HepG2 (cell line): ENCODE results near the gene PRSS27. TPM values are rescaled to one million over a fixed set of nuclear protein-coding genes. Genes with fewer than 3 reads are reported as not detected.
"Not testable (repeated sequence)": the region's sequence is repeated elsewhere in the genome, so short reads cannot be mapped to it uniquely, and the experiment has no call there.

ENCODE experiments used
- ATAC-seq: fragments of 200-7000 bp; cut with Tn5 transposase; 3 replicates; pipeline ENCODE4 v1.9.1; 2020; ENCODE audit warnings: mild to moderate bottlenecking, moderate library complexity
- BruUV-seq: library from RNA; stranded (reverse); fragments of 400-500 nt; replicated peaks from 2 replicates; lab custom pipeline; 2021; lab: Mats Ljungman, UMichigan
- CTCF ChIA-PET: fragments of 300-600 bp; formaldehyde crosslinking; extraction: SDS; loops from one replicate; lab custom pipeline; 2021; ENCODE audit warnings: low total read pairs, inconsistent platforms, low intra/inter-chr PET ratio; lab: Yijun Ruan, JAX
- POLR2A ChIA-PET: fragments of 350-600 bp; sonication (Branson Sonifier 250); formaldehyde crosslinking; loops from one replicate; lab custom pipeline; 2020; ENCODE audit warnings: antibody characterized with exemption, inconsistent platforms; lab: Yijun Ruan, JAX
- DNase-seq: peaks from one replicate; pipeline ENCODE4 v3.0.0-alpha.2; 2015; ENCODE audit warnings: low spot score
- FAIRE-seq: peaks from 3 replicates; lab custom pipeline; 2011; peaks lifted over from hg19 to GRCh38; lab: Jason Lieb, UNC
- H2AFZ ChIP-seq: one replicate; pipeline ENCODE4 v1.6.1; 2011; ENCODE audit warnings: low read length, inconsistent platforms
- H3K27ac ChIP-seq: fragments of 300-600 bp; 3 replicates; pipeline ENCODE4 v1.8.0; 2011; ENCODE audit warnings: mixed run types, mild to moderate bottlenecking, mixed read lengths, low read length, inconsistent platforms; ENCODE audit not compliant: insufficient read depth; ENCODE audit errors: extremely low read length
- H3K27me3 ChIP-seq, 2 experiments: fragments of 200-600 bp in 1 of 2; 2 replicates in 1 of 2; 3 replicates in 1 of 2; pipeline versions ENCODE4 v1.6.0 to v1.8.0; 2011; ENCODE audit warnings: low read length in 2 of 2, mild to moderate bottlenecking in 2 of 2, moderate library complexity in 2 of 2, inconsistent platforms in 1 of 2; ENCODE audit not compliant: insufficient read depth in 2 of 2, control insufficient read depth in 1 of 2
- H3K36me3 ChIP-seq, 2 experiments: fragments of 200-600 bp in 1 of 2; replicated peaks in 1 of 2; 2 replicates in 1 of 2; 3 replicates in 1 of 2; pipeline versions ENCODE4 v1.5.1 to v1.8.0; 2011; ENCODE audit warnings: low read length in 2 of 2, inconsistent platforms in 1 of 2; ENCODE audit not compliant: insufficient read depth in 2 of 2, control insufficient read depth in 1 of 2
- H3K4me1 ChIP-seq: 2 replicates; pipeline ENCODE4 v1.5.1; 2012; ENCODE audit warnings: low read length, inconsistent platforms; ENCODE audit not compliant: insufficient read depth
- H3K4me2 ChIP-seq: 2 replicates; pipeline ENCODE4 v1.6.0; 2011; ENCODE audit warnings: low read depth, low read length, inconsistent platforms
- H3K4me3 ChIP-seq, 3 experiments: fragments of 200-600 bp in 1 of 3; sonication (generic), shearing (Covaris generic) in 1 of 3; replicated peaks in 1 of 3; 2 replicates each; pipeline ENCODE4 v1.5.1; 2011 to 2016; ENCODE audit warnings: low read length in 3 of 3, inconsistent platforms in 2 of 3, low read depth in 2 of 3, mild to moderate bottlenecking in 2 of 3, control low read depth in 1 of 3, mixed read lengths in 1 of 3; ENCODE audit not compliant: insufficient read depth in 1 of 3
- H3K79me2 ChIP-seq: one replicate; pipeline ENCODE4 v1.6.1; 2011; ENCODE audit warnings: low read length, inconsistent platforms; ENCODE audit not compliant: insufficient read depth
- H3K9ac ChIP-seq: 2 replicates; pipeline ENCODE4 v1.6.0; 2011; ENCODE audit warnings: mild to moderate bottlenecking, low read depth, low read length, inconsistent platforms; ENCODE audit not compliant: insufficient read depth
- H3K9me3 ChIP-seq: 2 replicates; pipeline ENCODE4 v1.5.1; 2012; ENCODE audit warnings: mild to moderate bottlenecking, low read length
- H4K20me1 ChIP-seq: 2 replicates; pipeline ENCODE4 v1.6.0; 2011; ENCODE audit warnings: inconsistent platforms, mild to moderate bottlenecking, low read length, moderate library complexity; ENCODE audit not compliant: insufficient read depth
- ATAD3A ChIP-seq: sonication (generic); formaldehyde crosslinking; IDR thresholded peaks from 2 replicates; pipeline ENCODE4 v1.4.0; 2020; ENCODE audit warnings: missing genetic modification reagents
- ETV6 ChIP-seq: sonication (generic); formaldehyde crosslinking; conservative IDR thresholded peaks from 2 replicates; pipeline ENCODE4 v1.4.0; 2020; ENCODE audit warnings: missing genetic modification reagents
- KDM5B ChIP-seq: sonication (generic); formaldehyde crosslinking; IDR thresholded peaks from 2 replicates; pipeline ENCODE4 v1.4.0; 2020; ENCODE audit warnings: missing genetic modification reagents, mild to moderate bottlenecking, borderline replicate concordance
- MIER2 ChIP-seq: IDR thresholded peaks from 2 replicates; pipeline ENCODE4 v1.6.1; 2016; ENCODE audit warnings: missing biosample characterization, missing genetic modification reagents
- RNF2 ChIP-seq: fragments of 450-650 bp; conservative IDR thresholded peaks from 2 replicates; pipeline ENCODE4 v1.6.1; 2016; ENCODE audit warnings: low read depth
- SOX6 ChIP-seq, 2 experiments: fragments of 450-650 bp in 1 of 2; sonication (generic) in 1 of 2; formaldehyde crosslinking in 1 of 2; IDR thresholded peaks; 2 replicates each; pipeline versions ENCODE4 v1.4.0 to v1.6.1; 2017 to 2020; ENCODE audit warnings: antibody characterized with exemption in 1 of 2, mild to moderate bottlenecking in 1 of 2, missing genetic modification reagents in 1 of 2
- TBP ChIP-seq: sonication (generic); formaldehyde crosslinking; IDR thresholded peaks from 2 replicates; pipeline ENCODE4 v1.5.0; 2020; ENCODE audit warnings: missing genetic modification reagents
- TCF7 ChIP-seq: sonication (generic); IDR thresholded peaks from 2 replicates; pipeline ENCODE4 v1.6.1; 2016; ENCODE audit warnings: antibody characterized with exemption, low read depth
- TOPORS ChIP-seq: sonication (generic); formaldehyde crosslinking; IDR thresholded peaks from 2 replicates; pipeline ENCODE4 v1.8.0; 2023; ENCODE audit warnings: mild to moderate bottlenecking, missing genetic modification reagents
- YEATS4 ChIP-seq: sonication (generic); formaldehyde crosslinking; IDR thresholded peaks from 2 replicates; pipeline ENCODE4 v1.4.0; 2020; ENCODE audit warnings: missing genetic modification reagents, borderline replicate concordance
- ZNF101 ChIP-seq: sonication (generic); formaldehyde crosslinking; IDR thresholded peaks from 2 replicates; pipeline ENCODE4 v1.4.0; 2020; ENCODE audit warnings: mild to moderate bottlenecking, low read depth, missing genetic modification reagents, borderline replicate concordance
- ZNF367 ChIP-seq: sonication (generic); formaldehyde crosslinking; IDR thresholded peaks from 2 replicates; pipeline ENCODE4 v1.4.0; 2020; ENCODE audit warnings: missing genetic modification reagents, borderline replicate concordance
- ZNF432 ChIP-seq: sonication (generic); formaldehyde crosslinking; IDR thresholded peaks from 2 replicates; pipeline ENCODE4 v1.5.0; 2020; ENCODE audit warnings: missing genetic modification reagents, mild to moderate bottlenecking, borderline replicate concordance
- ZNF44 ChIP-seq: sonication (generic); formaldehyde crosslinking; IDR thresholded peaks from 2 replicates; pipeline ENCODE4 v1.5.1; 2020; ENCODE audit warnings: mild to moderate bottlenecking, missing genetic modification reagents
- ZNF629 ChIP-seq: sonication (generic); formaldehyde crosslinking; conservative IDR thresholded peaks from 2 replicates; pipeline ENCODE4 v1.5.0; 2020; ENCODE audit warnings: missing genetic modification reagents
- ZNF660 ChIP-seq: sonication (generic); formaldehyde crosslinking; IDR thresholded peaks from 2 replicates; pipeline ENCODE4 v1.5.1; 2020; ENCODE audit warnings: mild to moderate bottlenecking, low read depth, missing genetic modification reagents, borderline replicate concordance
- ZNF7 ChIP-seq: IDR thresholded peaks from 2 replicates; pipeline ENCODE4 v1.6.1; 2016; ENCODE audit warnings: missing biosample characterization, missing genetic modification reagents
- ZSCAN20 ChIP-seq: sonication (generic); formaldehyde crosslinking; IDR thresholded peaks from 2 replicates; pipeline ENCODE4 v1.4.0; 2020; ENCODE audit warnings: missing genetic modification reagents, mild to moderate bottlenecking, borderline replicate concordance
- WGBS: methylation state at CpG from one replicate; pipeline ENCODE4 v1.1.6; 2017; ENCODE audit warnings: low lambda C conversion rate; 5-methylcytosine and 5-hydroxymethylcytosine counted together
- in situ Hi-C: cut with HindIII; loops from 2 replicates; pipeline ENCODE4 v1.10.0; 2017; ENCODE audit warnings: low pct_unique_long_range_greater_than_20kb; ENCODE audit not compliant: extremely low pct_ligation_motif_present
- intact Hi-C: fragments of 100-400 bp; cut with micrococcal nuclease; formaldehyde crosslinking; loops from one replicate; pipeline ENCODE4 v1.10.0; 2022; ENCODE audit not compliant: unreplicated experiment
- polyA plus RNA-seq, 8 experiments: library from polyadenylated mRNA; depleted of rRNA in 3 of 8; stranded (reverse) in 7 of 8; unstranded in 1 of 8; fragments of >200 nt; fragmentation: Illumina TruSeq in 4 of 8; extraction: Trizol in 4 of 8; gene quantifications; 2 replicates each; pipeline versions ENCODE4 v1.2.1 to v1.2.3, GENCODE V29; 2011 to 2016; ENCODE audit warnings: low read depth in 4 of 8, missing spikeins in 1 of 8, mixed read lengths in 1 of 8; ENCODE audit not compliant: insufficient read depth in 1 of 8
- total RNA-seq, 5 experiments: library from RNA; depleted of rRNA; stranded (reverse); fragments of >200 nt; fragmentation: Illumina TruSeq; extraction: Trizol; gene quantifications; 2 replicates each; pipeline ENCODE4 v1.2.3, GENCODE V29; 2016; ENCODE audit warnings: low read depth in 1 of 5
- TF ChIP-seq, protein P1 (sequence below): sonication (generic); formaldehyde crosslinking; IDR thresholded peaks from 2 replicates; pipeline ENCODE4 v1.5.0; 2020; ENCODE audit warnings: mild to moderate bottlenecking, missing genetic modification reagents, moderate library complexity

Gene PRSS27
- total and polyA plus RNA-seq, 2 of the 13 experiments (the other 11 are each of a cell fraction or from before 2014, with no cell fraction given) = 0.20 to 0.73 TPM

DNA sequence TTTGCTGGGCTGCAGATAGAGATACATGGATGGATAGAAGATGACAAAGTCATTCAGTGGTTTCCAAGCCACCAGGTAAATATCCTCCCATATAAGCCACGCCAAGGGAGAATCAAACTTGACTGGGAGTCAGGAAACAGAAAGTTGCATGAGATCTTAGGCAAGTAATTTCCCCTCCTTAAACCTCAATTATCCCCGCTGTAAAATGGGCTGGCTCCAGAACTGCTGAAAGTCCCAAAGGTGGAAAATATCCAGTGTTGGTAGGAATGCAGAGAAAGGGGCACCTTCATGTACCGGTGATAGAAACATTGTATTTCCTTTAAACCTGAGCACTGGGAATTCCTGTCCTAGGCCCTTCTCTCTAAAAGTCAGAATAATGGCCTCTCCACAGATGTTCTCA is 43.1 kb downstream of the PRSS27 start:
- H3K27me3 ChIP-seq, DNase-seq, POLR2A ChIA-PET, H3K4me2 ChIP-seq, H3K9ac ChIP-seq, H3K9me3 ChIP-seq, in situ Hi-C loops, FAIRE-seq, intact Hi-C loops, H4K20me1 ChIP-seq, CTCF ChIA-PET, H3K27ac ChIP-seq, ATAC-seq, BruUV-seq, H3K36me3 ChIP-seq, H3K4me3 ChIP-seq, H2AFZ ChIP-seq: not testable (repeated sequence)
- H3K79me2 ChIP-seq = peaks cover 15% of the 10 kb centered on the region
- peaks cover 38% of the 10 kb centered on the region for H3K4me1 ChIP-seq
- TF ChIP-seq ZNF629 (CRISPR knock-in tag) = peak; percentile 72
- 93% methylated on average over 3 of the region's 3 CpGs for WGBS

DNA sequence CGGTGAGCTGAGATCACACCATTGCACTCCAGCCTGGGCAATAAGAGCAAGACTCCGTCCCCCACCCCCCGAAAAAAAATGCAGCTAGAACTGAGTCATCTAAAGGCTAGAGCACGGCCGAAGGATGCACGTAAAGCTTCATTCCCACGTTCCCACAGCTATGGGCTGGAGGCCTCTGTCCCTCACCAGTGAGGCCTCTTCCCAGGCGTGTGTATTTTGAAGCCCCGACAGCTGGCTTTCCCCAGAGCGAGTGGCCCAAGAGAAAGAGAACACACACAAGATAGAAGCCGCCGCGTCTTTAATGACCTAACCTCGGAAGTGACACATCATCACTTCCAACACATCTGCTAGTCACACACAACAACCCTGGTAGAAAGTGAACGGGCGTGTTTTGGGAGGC is 44.3 kb downstream of the PRSS27 start:
- 0 out of 2 replicates have a peak overlapping the region, but pooled peaks have one; percentile 12 for H3K4me2 ChIP-seq
- 54% methylated on average over 13 of the region's 16 CpGs for WGBS
- no peaks in the 10 kb centered on the region for H3K27me3 ChIP-seq
- no peaks in the 10 kb centered on the region for H4K20me1 ChIP-seq
- intact Hi-C loops (no loop called here), in situ Hi-C loops (no loop called here)
- no peak overlapping the region for H3K4me3 ChIP-seq
- H3K79me2 ChIP-seq = peaks cover 11% of the 10 kb centered on the region
- no peak for FAIRE-seq
- ATAC-seq = no peak
- H3K27ac ChIP-seq = no peak overlapping the region
- POLR2A ChIA-PET = interaction anchor here (0.6 kb wide), 1 partner anchor 9 kb away, joined by 3 read pairs; no protein-coding TSS in a partner anchor
- CTCF ChIA-PET = no interaction called here
- peaks cover 38% of the 10 kb centered on the region for H3K4me1 ChIP-seq
- TF ChIP-seq ATAD3A (CRISPR knock-in tag) (no peak), RNF2 (no peak), ZNF660 (CRISPR knock-in tag) (no peak), ETV6 (CRISPR knock-in tag) (no peak), TCF7 (no peak), ZNF367 (CRISPR knock-in tag) (no peak), SOX6 (IDR thresholded peaks at IDR 0.05) (no peak), SOX6 (CRISPR knock-in tag; IDR thresholded peaks at IDR 0.05) (no peak), ZSCAN20 (CRISPR knock-in tag) (no peak), TBP (CRISPR knock-in tag) (no peak), TOPORS (no peak), ZNF44 (CRISPR knock-in tag) (no peak), MIER2 (CRISPR knock-in tag) (no peak), KDM5B (CRISPR knock-in tag) (no peak), ZNF432 (CRISPR knock-in tag) (no peak), YEATS4 (CRISPR knock-in tag) (no peak), ZNF7 (CRISPR knock-in tag) (no peak), ZNF101 (CRISPR knock-in tag) (no peak)
- TF ChIP-seq, protein P1, sequence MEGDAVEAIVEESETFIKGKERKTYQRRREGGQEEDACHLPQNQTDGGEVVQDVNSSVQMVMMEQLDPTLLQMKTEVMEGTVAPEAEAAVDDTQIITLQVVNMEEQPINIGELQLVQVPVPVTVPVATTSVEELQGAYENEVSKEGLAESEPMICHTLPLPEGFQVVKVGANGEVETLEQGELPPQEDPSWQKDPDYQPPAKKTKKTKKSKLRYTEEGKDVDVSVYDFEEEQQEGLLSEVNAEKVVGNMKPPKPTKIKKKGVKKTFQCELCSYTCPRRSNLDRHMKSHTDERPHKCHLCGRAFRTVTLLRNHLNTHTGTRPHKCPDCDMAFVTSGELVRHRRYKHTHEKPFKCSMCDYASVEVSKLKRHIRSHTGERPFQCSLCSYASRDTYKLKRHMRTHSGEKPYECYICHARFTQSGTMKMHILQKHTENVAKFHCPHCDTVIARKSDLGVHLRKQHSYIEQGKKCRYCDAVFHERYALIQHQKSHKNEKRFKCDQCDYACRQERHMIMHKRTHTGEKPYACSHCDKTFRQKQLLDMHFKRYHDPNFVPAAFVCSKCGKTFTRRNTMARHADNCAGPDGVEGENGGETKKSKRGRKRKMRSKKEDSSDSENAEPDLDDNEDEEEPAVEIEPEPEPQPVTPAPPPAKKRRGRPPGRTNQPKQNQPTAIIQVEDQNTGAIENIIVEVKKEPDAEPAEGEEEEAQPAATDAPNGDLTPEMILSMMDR (CRISPR knock-in tag) = no peak
- DNase-seq = no peak
- no peaks in the 10 kb centered on the region for H3K9me3 ChIP-seq
- H2AFZ ChIP-seq = no peak overlapping the region
- no TSS peak for BruUV-seq
- no peak overlapping the region for H3K9ac ChIP-seq
- H3K36me3 ChIP-seq = no peaks in the 10 kb centered on the region
